Measurements from ENCODE around the gene AJAP1. TPM values are rescaled to one million over a fixed set of nuclear protein-coding genes. Genes with fewer than 3 reads are reported as not detected.

The AJAP1 gene
- total and polyA plus RNA-seq, 2 of the 8 experiments (the other 6 are each of a cell fraction or from before 2014, with no cell fraction given), result 1.9 to 6.2 TPM

DNA sequence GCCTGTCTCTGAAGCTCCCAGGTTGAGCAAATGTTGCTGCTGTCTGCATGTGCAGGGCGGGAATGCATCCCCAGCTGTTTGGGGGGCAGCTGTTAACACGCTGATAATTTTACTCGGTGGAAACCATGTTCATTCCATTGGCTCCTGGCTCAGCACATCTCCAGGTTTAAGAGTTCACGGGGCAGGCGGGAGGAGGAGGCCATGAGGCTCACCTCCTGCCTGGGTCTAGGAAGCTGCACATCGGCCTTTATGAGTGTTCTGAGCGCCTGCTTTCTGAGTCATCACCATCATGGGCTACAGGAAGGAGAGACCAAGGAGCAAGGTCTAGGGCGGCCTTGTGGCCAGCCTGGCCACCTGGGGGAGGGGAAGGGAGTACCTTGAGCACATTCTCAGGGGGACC lies 29.7 kb downstream of the AJAP1 start:
- 84% methylated on average over 8 of the region's 8 CpGs; no CpG with 5 or more reads in 1 of the 2 experiments for WGBS, 2 experiments (ENCODE audit: extremely low coverage in 1 of 2, insufficient coverage in 1 of 2, insufficient read length in 1 of 2, insufficient replicate concordance in 2 of 2, low coverage in 1 of 2, low lambda C conversion rate in 2 of 2, missing lambda C conversion rate in 1 of 2)
- H3K36me3 ChIP-seq (ENCODE audit: control insufficient read depth in 2 of 4, insufficient read depth in 4 of 4, low read length in 3 of 4), result no peaks in the 10 kb centered on the region
- H3K27ac ChIP-seq (ENCODE audit: low read depth, low read length), result no peak overlapping the region
- no peak overlapping the region for H2BK120ac ChIP-seq (replicated peaks; ENCODE audit: low read depth, low read length)
- H2BK5ac ChIP-seq (ENCODE audit: low read depth, low read length), result peak overlapping the region; percentile 13; the same call in 1 of the 2 replicates
- H3K9ac ChIP-seq (replicated peaks in 1 of 4; ENCODE audit: extremely low read depth in 1 of 4, low read depth in 3 of 4, low read length in 3 of 4), result no peak overlapping the region
- no peak overlapping the region for H4K91ac ChIP-seq (replicated peaks; ENCODE audit: insufficient read length, low read length)
- H2AK5ac ChIP-seq (ENCODE audit: low read depth, low read length), result no peak overlapping the region
- TF ChIP-seq RFX5 (IDR thresholded peaks at IDR 0.05; ENCODE audit: borderline replicate concordance, low read depth, low read length) (no peak), SAP30 (IDR thresholded peaks at IDR 0.05; ENCODE audit: insufficient read depth, insufficient replicate concordance, low read length) (no peak), RNF2 (IDR thresholded peaks at IDR 0.05; ENCODE audit: borderline replicate concordance, low read depth, low read length, missing control alignments, poor library complexity, severe bottlenecking) (no peak), TAF1 (IDR thresholded peaks at IDR 0.05; ENCODE audit: low read depth, low read length) (no peak), BRCA1 (IDR thresholded peaks at IDR 0.05; ENCODE audit: low read depth, low read length) (no peak), KDM4A (IDR thresholded peaks at IDR 0.05; ENCODE audit: low read depth, low read length, severe bottlenecking) (no peak), ZNF274 (IDR thresholded peaks at IDR 0.05; ENCODE audit: borderline replicate concordance, extremely low read depth, low read length) (no peak), GABPA (IDR thresholded peaks at IDR 0.05; ENCODE audit: borderline replicate concordance, insufficient read depth, low read length) (no peak), CHD2 (IDR thresholded peaks at IDR 0.05; ENCODE audit: low read length) (no peak)
- TF ChIP-seq, protein P1, sequence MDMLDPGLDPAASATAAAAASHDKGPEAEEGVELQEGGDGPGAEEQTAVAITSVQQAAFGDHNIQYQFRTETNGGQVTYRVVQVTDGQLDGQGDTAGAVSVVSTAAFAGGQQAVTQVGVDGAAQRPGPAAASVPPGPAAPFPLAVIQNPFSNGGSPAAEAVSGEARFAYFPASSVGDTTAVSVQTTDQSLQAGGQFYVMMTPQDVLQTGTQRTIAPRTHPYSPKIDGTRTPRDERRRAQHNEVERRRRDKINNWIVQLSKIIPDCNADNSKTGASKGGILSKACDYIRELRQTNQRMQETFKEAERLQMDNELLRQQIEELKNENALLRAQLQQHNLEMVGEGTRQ (IDR thresholded peaks at IDR 0.05; ENCODE audit: low read length), result no peak
- TF ChIP-seq, protein P2, sequence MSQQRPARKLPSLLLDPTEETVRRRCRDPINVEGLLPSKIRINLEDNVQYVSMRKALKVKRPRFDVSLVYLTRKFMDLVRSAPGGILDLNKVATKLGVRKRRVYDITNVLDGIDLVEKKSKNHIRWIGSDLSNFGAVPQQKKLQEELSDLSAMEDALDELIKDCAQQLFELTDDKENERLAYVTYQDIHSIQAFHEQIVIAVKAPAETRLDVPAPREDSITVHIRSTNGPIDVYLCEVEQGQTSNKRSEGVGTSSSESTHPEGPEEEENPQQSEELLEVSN (IDR thresholded peaks at IDR 0.05), result no peak
- no peak overlapping the region for H3K56ac ChIP-seq (replicated peaks; ENCODE audit: insufficient read length, low read depth, low read length)
- CTCF ChIA-PET (ENCODE audit: partially characterized antibody), result interaction anchor here (0.6 to 1.1 kb wide), 2 partner anchors 15 to 46 kb away, joined by 3 read pairs; no protein-coding TSS in a partner anchor
- no peak overlapping the region for H3K4ac ChIP-seq (replicated peaks; ENCODE audit: insufficient read length, low read depth, low read length)
- no peaks in the 10 kb centered on the region for H4K20me1 ChIP-seq (replicated peaks in 1 of 2; ENCODE audit: control insufficient read depth in 1 of 2, insufficient read depth in 2 of 2, low read length in 2 of 2)
- H4K5ac ChIP-seq (ENCODE audit: insufficient read length, low read depth, low read length), result no peak overlapping the region
- H3K79me1 ChIP-seq (ENCODE audit: low read depth, low read length), result no peaks in the 10 kb centered on the region
- DNase-seq (ENCODE audit: low read depth in 1 of 2, low spot score in 2 of 2) (no peak), FAIRE-seq (no peak)
- no peak overlapping the region; a peak in 1 of 4 replicates for H3K4me2 ChIP-seq (ENCODE audit: insufficient read depth in 1 of 2, low read depth in 2 of 2, low read length in 2 of 2)
- H3K4me3 ChIP-seq (ENCODE audit: extremely low read depth in 1 of 4, insufficient read depth in 2 of 4, low read depth in 3 of 4, low read length in 4 of 4), result no peak overlapping the region
- no peaks in the 10 kb centered on the region for H3K79me2 ChIP-seq (ENCODE audit: control insufficient read depth in 1 of 2, insufficient read depth in 2 of 2, low read length in 2 of 2)
- 0 out of 4 replicates have a peak, but pooled peaks cover 0 to 4% of the 10 kb centered on the region in 2 experiments for H3K9me3 ChIP-seq (ENCODE audit: insufficient read depth in 2 of 2, low read depth in 1 of 2, low read length in 1 of 2)
- no peak overlapping the region for H3K18ac ChIP-seq (ENCODE audit: extremely low read depth, low read length)
- peaks cover 3 to 7% (median 5%) of the 10 kb centered on the region in 4 experiments; a peak in 5 of 7 replicates for H3K4me1 ChIP-seq (replicated peaks in 1 of 4; ENCODE audit: control insufficient read depth in 3 of 4, insufficient read depth in 4 of 4, low read length in 3 of 4)
- POLR2A ChIA-PET (ENCODE audit: partially characterized antibody), result interaction anchor here (0.6 kb wide), 1 partner anchor 719 kb away, joined by 3 read pairs; no protein-coding TSS in a partner anchor
- H2AFZ ChIP-seq (ENCODE audit: low read length), result no peak overlapping the region
- no peak overlapping the region for H2BK12ac ChIP-seq (ENCODE audit: low read depth, low read length)
- H3K23me2 ChIP-seq (ENCODE audit: low read depth, low read length), result peaks cover 5% of the 10 kb centered on the region; the same call in 1 of the 2 replicates
- no peak overlapping the region for H4K8ac ChIP-seq (ENCODE audit: extremely low read depth, insufficient read depth, low read length)
- H3K23ac ChIP-seq (ENCODE audit: insufficient read length), result no peak overlapping the region
- H2BK15ac ChIP-seq (ENCODE audit: low read length), result no peak overlapping the region
- H3K14ac ChIP-seq (ENCODE audit: insufficient read length), result no peak overlapping the region
- no peaks in the 10 kb centered on the region; a peak in 1 of 7 replicates for H3K27me3 ChIP-seq (replicated peaks in 1 of 4; ENCODE audit: control insufficient read depth in 3 of 4, extremely low read depth in 1 of 4, insufficient read depth in 3 of 4, low read length in 3 of 4)
- H2BK20ac ChIP-seq (ENCODE audit: low read length), result no peak overlapping the region

Measured in H1 (cell line).